Activated CD8-positive, alpha-beta T cell treated with anti-CD3 and anti-CD28 coated beads for 36 hours (primary cell): ENCODE data around the gene SIT1. TPM values are rescaled to one million over a fixed set of nuclear protein-coding genes. Genes with fewer than 3 reads are reported as not detected.
A peak's percentile ranks its signal among the peaks of the same experiment; 100 is the strongest.

Experiments used
- ATAC-seq: fragments of 200-7000 bp; cut with Tn5 transposase; one replicate; pipeline ENCODE4 v1.10.0; 2021; ENCODE audit warnings: mild to moderate bottlenecking, moderate library complexity
- CTCF ChIA-PET: fragments of 350-600 bp; sonication (Branson Sonifier 250); formaldehyde crosslinking; loops from one replicate; lab custom pipeline; 2021; ENCODE audit warnings: antibody characterized with exemption; lab: Charles Lee
- POLR2A ChIA-PET: fragments of 350-600 bp; sonication (Branson Sonifier 250); formaldehyde crosslinking; loops from one replicate; lab custom pipeline; 2021; ENCODE audit warnings: antibody characterized with exemption; lab: Charles Lee
- DNase-seq: peaks from one replicate; pipeline ENCODE4 v3.0.0-alpha.2; 2020
- H3K27ac Mint-ChIP-seq: one replicate; pipeline ENCODE4 v1.8.0; 2021; ENCODE audit warnings: mild to moderate bottlenecking, mixed read lengths
- H3K27me3 Mint-ChIP-seq: one replicate; pipeline ENCODE4 v1.8.0; 2021; ENCODE audit warnings: mixed read lengths
- H3K36me3 Mint-ChIP-seq: one replicate; pipeline ENCODE4 v1.8.0; 2021; ENCODE audit warnings: low read depth, mixed read lengths
- H3K4me1 Mint-ChIP-seq: one replicate; pipeline ENCODE4 v1.8.0; 2021; ENCODE audit warnings: low read depth, mixed read lengths
- H3K4me3 Mint-ChIP-seq: one replicate; pipeline ENCODE4 v1.8.0; 2021; ENCODE audit warnings: mild to moderate bottlenecking, moderate library complexity, mixed read lengths
- H3K9me3 Mint-ChIP-seq: one replicate; pipeline ENCODE4 v1.8.0; 2021; ENCODE audit warnings: mixed read lengths
- CTCF ChIP-seq: fragments of 200-600 bp; IDR thresholded peaks from one replicate; pipeline ENCODE4 v1.8.0; 2022; ENCODE audit warnings: antibody characterized with exemption, mild to moderate bottlenecking
- intact Hi-C: fragments of 100-400 bp; cut with micrococcal nuclease; formaldehyde crosslinking; loops from one replicate; pipeline ENCODE4 v1.10.0; 2022
- total RNA-seq, 2 experiments: library from RNA; stranded (reverse); gene quantifications; one replicate each; pipeline ENCODE4 v1.2.3, GENCODE V29; 2021

The SIT1 gene
- total RNA-seq, 2 experiments from 2014 or later = 99.9 to 102 TPM

- H3K27me3 Mint-ChIP-seq = peaks cover 2% of the 10 kb centered on the region
- CTCF ChIA-PET = interaction anchor here (0.5 to 24.5 kb wide), 26 partner anchors 10 to 1412 kb away, joined by 3 to 313 read pairs (median 4); partner anchors contain the start of genes CA9, CREB3, SIT1 and SPAG8
- peaks cover 59% of the 10 kb centered on the region for H3K4me1 Mint-ChIP-seq
- intact Hi-C loops = loop anchor here (5.0 to 10.0 kb wide), 2 partner anchors 70 to 157 kb away; partner anchors contain the start of genes HINT2 and SPAG8
- POLR2A ChIA-PET = interaction anchor here (0.5 to 5.3 kb wide), 16 partner anchors 10 to 154 kb away, joined by 3 to 64 read pairs (median 4); partner anchors contain the start of genes CREB3, SPAG8, TLN1 and TPM2
- TF ChIP-seq CTCF = no peak
- DNase-seq = peak; percentile 97
- H3K4me3 Mint-ChIP-seq = peak within 1 kb of the TSS; percentile 81
- peaks cover 38% of the 10 kb centered on the region for H3K36me3 Mint-ChIP-seq
- peak within 1 kb of the TSS; percentile 96 for H3K27ac Mint-ChIP-seq
- peak; percentile 95 for ATAC-seq
- H3K9me3 Mint-ChIP-seq = no peaks in the 10 kb centered on the region
These were observed 6.9 kb upstream of the SIT1 start, which contains the start of gene RMRP for GRCh38 chr9:35657546-35658136. RMRP (minus strand) TSS chr9:35658019.

GRCh38 chr9:35656831-35657545 is 6.3 kb upstream of the SIT1 start:
- intact Hi-C loops = loop anchor here (5.0 to 10.0 kb wide), 2 partner anchors 70 to 158 kb away; partner anchors contain the start of genes HINT2 and SPAG8
- peak overlapping the region; percentile 96 for H3K27ac Mint-ChIP-seq
- DNase-seq (no peak), ATAC-seq (no peak)
- peak overlapping the region; percentile 81 for H3K4me3 Mint-ChIP-seq
- no peak for TF ChIP-seq CTCF
- no peaks in the 10 kb centered on the region for H3K9me3 Mint-ChIP-seq
- ChIA-PET POLR2A (interaction anchor here (0.5 to 5.3 kb wide), 13 partner anchors 10 to 155 kb away, joined by 3 to 64 read pairs (median 4); partner anchors contain the start of genes CREB3, SPAG8, TLN1 and TPM2), CTCF (interaction anchor here (0.8 to 24.5 kb wide), 17 partner anchors 9 to 225 kb away, joined by 3 to 313 read pairs (median 6); partner anchors contain the start of genes CREB3, SIT1, TLN1 and TPM2)
- H3K4me1 Mint-ChIP-seq = peaks cover 57% of the 10 kb centered on the region
- H3K36me3 Mint-ChIP-seq = peaks cover 31% of the 10 kb centered on the region
- H3K27me3 Mint-ChIP-seq = peaks cover 2% of the 10 kb centered on the region

- ATAC-seq = no peak
- no peak for TF ChIP-seq CTCF
- Mint-ChIP-seq H3K9me3 (no peaks in the 10 kb centered on the region), H3K36me3 (peaks cover 27% of the 10 kb centered on the region), H3K4me3 (peak overlapping the region; percentile 81), H3K27me3 (peaks cover 2% of the 10 kb centered on the region), H3K27ac (no peak overlapping the region), H3K4me1 (peaks cover 58% of the 10 kb centered on the region)
- no peak for DNase-seq
- intact Hi-C loops = loop anchor here (5.0 to 10.0 kb wide), 2 partner anchors 71 to 158 kb away; partner anchors contain the start of genes HINT2 and SPAG8
- ChIA-PET CTCF (interaction anchor here (0.8 to 24.5 kb wide), 10 partner anchors 9 to 100 kb away, joined by 3 to 313 read pairs (median 14); partner anchors contain the start of genes CREB3, SIT1, TLN1 and TPM2), POLR2A (interaction anchor here (0.7 to 5.3 kb wide), 5 partner anchors 8 to 43 kb away, joined by 3 to 64 read pairs (median 3); partner anchors contain the start of gene ARHGEF39)
These were observed 5.6 kb upstream of the SIT1 start for GRCh38 chr9:35656348-35656747.

GRCh38 chr9:35653611-35654010 is 2.9 kb upstream of the SIT1 start:
- peaks cover 2% of the 10 kb centered on the region for H3K27me3 Mint-ChIP-seq
- no peak for DNase-seq
- peaks cover 17% of the 10 kb centered on the region for H3K36me3 Mint-ChIP-seq
- ATAC-seq = no peak
- H3K9me3 Mint-ChIP-seq = no peaks in the 10 kb centered on the region
- peaks cover 43% of the 10 kb centered on the region for H3K4me1 Mint-ChIP-seq
- ChIA-PET POLR2A (interaction anchor here (0.7 kb wide), 1 partner anchor 37 kb away, joined by 3 read pairs; no protein-coding TSS in a partner anchor), CTCF (interaction anchor here (0.9 to 8.7 kb wide), 3 partner anchors 14 to 75 kb away, joined by 3 to 95 read pairs (median 4); no protein-coding TSS in a partner anchor)
- H3K27ac Mint-ChIP-seq = no peak overlapping the region
- intact Hi-C loops = loop anchor here (10.0 kb wide), 1 partner anchor 161 kb away; the partner anchor contains the start of genes HINT2 and SPAG8
- H3K4me3 Mint-ChIP-seq = no peak overlapping the region
- no peak for TF ChIP-seq CTCF
